ENCODE results near the gene GPR155. TPM values are rescaled to one million over a fixed set of nuclear protein-coding genes. Genes with fewer than 3 reads are reported as not detected.

Gene GPR155
- polyA plus RNA-seq, 4 donors = 6.1 to 12.1 (median 8.1) TPM

Other genes with a start within 250 kb of the GPR155 start
- 100 to 1,000 TPM; 152 to 187 (median 177) TPM for gene OLA1, start 238.5 kb downstream of the GPR155 start, polyA plus RNA-seq (ENCODE audit: insufficient read length in 4 of 4)
- under 1 TPM in 1 of 4 donors, not detected in 3; 0.03 TPM for gene SP9, start 152.1 kb downstream of the GPR155 start, polyA plus RNA-seq (ENCODE audit: insufficient read length in 4 of 4)
- gene SCRN3, start 91.3 kb downstream of the GPR155 start, polyA plus RNA-seq (ENCODE audit: insufficient read length in 4 of 4) = 10 to 100 TPM; 25.6 to 36.6 (median 32.2) TPM
- 10 to 100 TPM; 26.7 to 30.8 (median 28.4) TPM for gene WIPF1, start 110.8 kb upstream of the GPR155 start, polyA plus RNA-seq (ENCODE audit: insufficient read length in 4 of 4)

Measured in right renal pelvis (tissue), 4 donors.